NCI-H2227 treated with DMSO at 0.1 percent for 48 hours (cell line): ENCODE results near the gene SEMA5A.

Experiments used
- DNase-seq: peaks from one replicate; lab custom pipeline; 2025; lab: John Stamatoyannopoulos, UW

The SEMA5A gene

DNA sequence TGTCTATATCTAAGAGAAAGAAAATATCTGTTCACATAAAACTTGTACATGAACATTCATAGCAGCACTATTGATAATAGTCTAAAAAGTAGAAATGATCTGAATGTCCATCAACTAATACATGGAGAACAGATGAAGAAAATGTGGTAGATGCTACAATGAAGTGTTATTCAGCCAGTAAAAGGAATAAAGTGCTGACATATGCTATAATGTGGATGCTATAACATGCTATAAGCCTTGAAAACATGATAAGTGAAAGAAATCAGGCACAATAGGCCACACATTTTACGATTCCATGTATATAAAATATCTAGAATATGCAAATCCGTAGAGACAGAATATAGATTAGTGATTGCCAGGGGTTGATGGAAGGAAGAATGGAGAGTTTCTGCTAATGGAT lies 146.8 kb downstream of the SEMA5A start:
- no peak for DNase-seq

DNA sequence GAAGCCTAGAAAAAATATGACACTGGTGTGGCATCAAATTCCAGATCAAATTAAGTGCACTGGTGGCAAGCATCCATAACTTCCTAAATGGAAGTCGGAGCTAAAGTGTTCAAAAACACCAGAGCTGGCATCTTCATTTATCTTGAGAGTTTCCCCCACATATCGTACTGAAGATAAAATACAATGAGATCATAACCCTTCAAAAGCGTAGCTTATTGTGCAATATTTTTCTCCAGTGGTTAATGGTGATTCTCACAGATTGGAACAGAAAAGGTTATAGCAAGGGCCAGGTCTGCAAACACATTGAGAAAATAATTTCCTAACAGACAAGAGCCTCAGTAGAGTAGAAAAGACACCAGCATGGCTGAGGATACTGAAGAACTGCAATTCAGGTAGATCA lies 147.6 kb downstream of the SEMA5A start:
- DNase-seq = no peak

DNA sequence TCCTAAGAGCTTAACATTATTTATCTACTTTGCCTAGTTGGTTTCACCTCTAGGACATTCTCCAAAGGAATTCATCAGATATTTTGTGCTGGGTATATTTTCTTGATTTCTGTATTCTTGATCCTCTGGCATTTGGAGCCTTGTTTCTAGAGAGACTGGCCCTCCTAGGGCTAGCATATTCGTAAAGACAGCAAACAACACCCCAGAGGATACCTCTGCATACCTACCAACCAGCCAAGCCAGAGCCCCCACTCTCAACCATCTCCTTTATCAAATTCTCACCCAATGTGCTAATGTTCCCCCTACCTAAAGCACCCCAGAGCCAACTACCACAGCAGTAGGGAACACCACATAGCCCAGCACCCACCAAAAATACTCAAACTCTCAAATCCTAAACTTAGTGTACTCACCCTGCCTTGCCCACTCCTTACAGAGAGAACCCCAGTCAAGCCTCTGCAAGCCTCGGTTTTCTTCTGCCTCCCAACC lies 149.5 kb downstream of the SEMA5A start:
- no peak for DNase-seq

DNA sequence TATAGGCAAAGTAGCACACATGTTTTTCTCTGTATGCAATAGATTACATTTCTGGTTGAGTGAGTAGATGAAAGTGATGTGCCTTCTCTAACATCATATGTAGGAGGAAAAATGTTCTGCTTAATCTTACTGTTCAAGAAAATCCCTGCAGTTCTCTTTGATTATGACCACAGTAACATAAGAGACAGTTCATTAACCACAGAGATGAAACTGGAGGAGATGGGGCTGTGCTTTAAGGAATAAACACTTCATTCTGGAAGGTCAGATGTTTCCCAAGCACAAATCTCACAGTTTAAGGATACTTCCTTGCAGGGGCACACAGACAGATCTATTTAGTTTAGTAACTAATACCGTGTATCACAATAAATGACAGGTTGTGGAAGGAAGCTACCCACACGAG lies 150.2 kb downstream of the SEMA5A start:
- DNase-seq = no peak

DNA sequence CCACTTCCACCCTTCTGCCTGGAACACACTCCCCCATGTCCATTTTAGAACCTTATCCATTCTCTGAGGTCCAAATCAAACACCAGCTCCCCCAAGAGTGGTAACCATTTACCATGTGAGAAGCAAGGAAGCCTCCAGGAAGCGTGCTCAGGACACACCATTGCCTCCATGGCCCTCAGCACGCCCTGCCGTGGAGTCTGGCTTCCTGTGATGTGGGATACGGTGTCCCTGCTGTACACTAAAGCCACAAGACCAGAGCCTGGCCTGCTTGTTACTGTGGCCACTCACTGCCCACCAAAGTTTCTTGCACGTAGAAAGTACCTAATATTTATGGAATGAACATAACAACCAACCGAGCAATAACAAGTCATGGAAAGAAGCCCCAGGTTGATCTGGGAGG lies 151.7 kb downstream of the SEMA5A start:
- no peak for DNase-seq

DNA sequence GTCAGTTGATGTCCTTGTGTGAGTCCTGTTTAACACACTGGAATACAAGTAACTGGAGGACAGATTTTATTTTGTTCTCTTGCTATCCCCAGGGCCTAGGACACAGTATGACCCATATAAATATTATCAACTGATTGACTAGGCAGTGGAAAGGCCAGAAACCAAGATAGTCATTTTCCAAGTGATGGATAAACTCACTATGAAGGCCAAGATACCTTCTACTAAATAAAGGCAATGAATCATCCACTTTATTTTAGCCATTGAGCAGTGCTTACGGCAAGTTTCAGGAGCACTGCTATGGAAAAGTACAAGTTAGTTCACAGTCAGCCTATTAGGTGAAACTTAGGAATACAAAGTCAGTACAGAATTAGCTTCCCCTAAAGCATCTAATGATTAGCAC lies 153.2 kb downstream of the SEMA5A start:
- DNase-seq = no peak

DNA sequence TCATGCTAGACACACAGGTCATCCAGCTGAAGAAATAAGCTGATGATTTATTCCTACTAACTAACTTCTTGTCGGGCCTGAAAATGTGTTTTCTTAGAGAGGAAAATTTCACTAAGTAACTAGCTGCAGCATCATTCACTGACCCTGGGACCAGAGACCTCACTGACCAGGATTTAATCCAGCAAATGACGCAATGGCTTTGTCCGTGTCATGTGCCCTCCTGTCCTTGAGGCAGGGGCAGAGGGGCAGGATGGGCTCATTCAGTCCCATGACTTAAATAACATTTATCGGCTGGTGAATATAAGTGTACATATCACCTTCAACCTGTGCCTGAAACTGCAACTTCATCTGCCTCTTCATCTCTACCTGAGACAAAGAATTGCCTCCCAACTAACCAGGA lies 154.8 kb downstream of the SEMA5A start:
- DNase-seq = no peak

DNA sequence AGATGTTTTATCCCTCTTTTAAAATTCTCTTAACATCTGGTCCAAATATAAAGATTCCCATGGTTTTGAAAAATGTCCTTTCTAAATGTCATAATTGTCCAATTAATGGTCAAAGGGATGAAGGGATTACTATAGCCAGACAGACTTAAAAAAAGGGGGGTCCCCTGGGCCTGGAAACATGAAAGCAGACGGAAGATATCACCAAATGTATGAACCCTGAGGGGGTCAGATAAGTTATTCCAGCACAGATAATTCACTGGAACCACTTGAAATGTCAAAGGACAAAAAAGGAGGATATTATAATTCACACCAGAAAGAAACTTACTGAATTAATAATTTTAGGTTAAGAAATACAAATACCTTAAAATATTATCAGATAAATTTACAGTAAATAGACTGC lies 155.8 kb downstream of the SEMA5A start:
- no peak for DNase-seq

DNA sequence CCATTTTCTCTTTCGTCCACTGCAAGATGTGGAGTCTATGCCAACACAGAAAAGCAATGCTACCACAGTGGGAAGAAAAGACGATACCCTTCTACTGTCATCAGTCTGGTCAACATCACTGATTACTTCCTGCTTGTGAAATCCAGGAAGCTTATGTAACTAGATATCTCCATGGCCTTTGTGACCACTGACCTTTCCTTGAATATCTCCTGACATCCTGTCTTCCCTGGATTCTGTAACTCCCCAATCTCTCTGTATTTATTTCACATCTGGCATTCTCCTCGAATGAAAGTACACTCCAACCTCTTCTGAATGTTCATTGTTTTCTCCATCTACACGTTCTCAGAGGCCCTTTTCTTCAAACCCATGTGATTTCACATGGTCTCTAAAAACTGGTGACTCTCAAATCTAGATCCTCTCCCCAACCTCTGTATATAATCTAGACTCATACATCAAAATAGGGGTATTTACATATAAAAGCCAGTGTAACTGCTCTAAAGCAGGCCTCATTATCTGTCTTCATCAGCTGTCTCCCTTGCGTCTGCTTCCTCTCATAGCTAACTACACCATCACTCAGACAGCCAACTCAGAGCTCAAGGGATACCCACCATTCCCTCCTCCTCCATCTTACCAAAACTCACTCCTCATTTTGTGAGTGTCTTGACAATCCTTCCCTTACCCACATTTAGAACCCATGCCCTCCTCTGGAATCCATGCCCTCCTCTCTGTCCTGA lies 156.8 kb downstream of the SEMA5A start:
- DNase-seq = no peak

DNA sequence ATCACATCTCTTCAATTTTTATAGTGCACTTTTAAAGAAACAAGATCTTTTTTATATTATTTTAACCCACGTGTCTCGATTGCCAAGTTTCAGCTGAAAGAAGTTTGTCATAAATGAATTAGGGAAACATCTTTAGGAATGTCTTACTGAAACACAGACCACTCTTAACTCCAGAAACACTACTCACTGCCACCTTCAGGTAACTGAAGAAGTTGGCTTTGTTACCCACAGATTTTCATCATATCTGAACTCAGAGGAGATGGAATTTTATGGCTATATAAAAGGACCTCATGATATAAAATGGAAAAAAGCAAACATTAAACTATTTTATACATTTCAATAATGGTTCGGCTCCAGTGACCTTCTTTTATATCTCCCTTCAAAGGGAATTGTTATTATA lies 158.0 kb downstream of the SEMA5A start:
- no peak for DNase-seq

DNA sequence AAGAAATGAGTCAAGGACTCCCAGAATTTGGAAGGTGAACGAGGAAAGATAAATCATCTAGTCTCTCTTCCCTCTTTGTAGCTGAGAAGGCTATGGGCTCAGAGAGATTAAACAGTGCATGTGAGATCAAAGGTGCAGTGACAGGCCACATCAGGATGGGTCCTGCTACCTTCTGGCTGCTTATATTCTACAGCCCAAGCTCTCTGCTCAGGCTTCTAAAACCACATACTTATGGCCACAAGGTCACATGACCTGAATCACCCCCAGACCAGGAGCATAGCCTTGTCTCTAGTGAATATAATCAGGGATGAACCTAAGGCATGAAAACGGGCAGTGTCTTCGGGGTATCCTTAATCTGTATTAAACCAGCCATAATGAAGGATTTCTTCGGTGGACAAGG lies 158.9 kb downstream of the SEMA5A start:
- DNase-seq = no peak

DNA sequence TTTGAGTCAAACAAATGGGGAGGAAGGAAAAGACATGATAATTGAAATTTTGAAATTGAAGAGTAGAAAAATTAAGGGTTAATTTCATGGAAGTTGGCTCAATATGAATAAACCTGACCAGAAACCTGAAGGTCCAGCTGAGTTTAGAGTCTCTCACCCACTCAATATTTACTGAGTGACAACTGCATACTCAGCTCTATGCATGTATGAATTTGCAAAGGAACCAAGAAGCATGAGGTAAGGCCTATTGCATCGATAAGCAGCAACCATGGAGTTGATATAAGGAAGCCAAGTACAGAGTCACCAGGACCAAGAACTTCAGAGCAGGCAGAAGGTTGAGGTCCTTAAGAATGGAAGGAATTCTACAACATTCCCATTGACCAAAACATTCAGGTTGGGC lies 163.4 kb downstream of the SEMA5A start:
- DNase-seq = no peak

DNA sequence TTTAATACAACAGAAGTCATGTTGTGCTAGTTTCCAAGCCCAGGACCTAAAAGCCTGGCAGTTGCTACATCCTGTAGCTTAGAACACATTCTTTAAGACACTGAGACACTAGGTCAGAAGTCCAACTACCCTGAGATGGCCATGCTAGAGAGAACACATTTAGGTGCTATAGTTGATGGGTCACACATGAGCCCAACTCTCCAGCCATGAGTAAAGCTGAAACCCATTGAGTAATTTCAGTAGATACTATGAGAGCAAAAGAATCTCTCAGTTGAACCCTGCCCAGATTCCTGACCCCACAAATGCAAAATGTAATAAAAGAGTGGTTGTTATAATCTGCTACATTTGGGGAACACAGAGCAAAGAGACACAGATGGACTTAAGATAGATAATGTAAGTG lies 164.4 kb downstream of the SEMA5A start:
- DNase-seq = no peak

DNA sequence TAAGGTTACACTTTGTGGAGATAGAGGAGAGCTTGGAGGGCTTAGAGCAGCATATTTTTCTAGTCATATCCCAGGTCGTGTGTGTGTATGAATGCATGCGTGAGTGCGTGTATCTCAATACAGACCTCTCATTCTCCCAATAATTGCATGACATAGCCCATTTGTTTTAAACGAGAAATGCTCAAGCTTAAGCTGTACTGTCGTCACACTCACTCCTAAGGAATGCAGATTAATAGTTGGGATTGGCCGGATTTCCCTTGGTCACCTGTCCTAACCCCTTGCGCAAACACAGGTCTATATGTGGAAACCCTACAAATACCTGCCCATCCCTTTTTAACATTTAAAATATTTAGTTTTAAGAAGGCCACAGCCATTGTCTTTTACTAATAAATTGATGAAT lies 165.8 kb downstream of the SEMA5A start:
- no peak for DNase-seq

DNA sequence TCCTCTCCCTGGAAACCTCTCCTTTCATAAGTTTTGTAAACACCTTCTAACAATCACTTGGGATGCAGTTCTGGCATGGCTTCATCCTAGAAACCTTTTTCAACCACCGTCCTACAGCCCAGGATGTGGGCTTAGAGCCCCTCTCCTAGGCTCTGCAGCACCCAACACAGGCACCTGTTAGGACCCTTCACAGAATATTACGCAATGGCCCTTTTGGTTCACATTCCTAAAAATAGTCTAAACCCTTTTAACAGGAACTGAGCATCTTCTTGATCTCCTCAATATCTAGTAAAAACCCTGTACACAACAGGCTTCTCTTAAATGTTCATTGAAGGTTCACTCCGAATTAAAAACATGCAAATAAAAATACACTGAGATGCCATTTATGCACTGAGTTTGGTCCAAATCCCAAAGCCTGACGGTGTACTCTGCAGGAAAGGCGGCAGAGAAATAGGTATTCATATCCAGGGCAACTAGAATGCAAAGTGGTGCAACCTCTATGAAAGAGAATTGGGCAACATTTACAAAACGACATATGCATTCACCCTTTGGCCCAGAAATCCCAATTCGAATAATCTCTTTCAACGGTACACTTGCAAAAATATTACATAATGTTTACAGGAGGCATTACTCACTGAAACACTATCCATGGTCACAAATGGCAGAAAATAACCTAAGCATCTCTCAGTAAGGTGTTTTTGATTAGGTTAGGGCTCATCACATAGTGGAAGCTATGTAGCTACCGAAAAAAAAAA lies 169.3 kb downstream of the SEMA5A start:
- no peak for DNase-seq

DNA sequence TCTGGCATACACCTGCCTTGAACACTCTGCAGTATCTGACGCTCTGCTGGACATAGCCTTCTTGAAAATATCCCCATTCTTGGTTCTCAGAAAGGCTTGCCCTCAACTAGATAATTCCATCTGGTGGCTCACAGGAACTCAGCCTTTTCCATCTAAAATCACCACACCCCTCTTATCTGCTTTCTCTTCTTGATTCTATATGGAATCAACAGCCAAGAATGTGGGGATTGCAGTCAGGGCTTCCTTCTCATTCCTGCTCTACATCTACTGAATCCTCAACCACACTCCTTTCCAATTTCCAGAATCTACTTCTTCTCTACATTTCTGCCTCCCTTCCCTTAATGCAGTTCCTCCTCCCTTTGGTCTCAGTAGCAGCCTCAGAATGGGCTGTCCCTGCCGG lies 170.1 kb downstream of the SEMA5A start:
- DNase-seq = no peak

DNA sequence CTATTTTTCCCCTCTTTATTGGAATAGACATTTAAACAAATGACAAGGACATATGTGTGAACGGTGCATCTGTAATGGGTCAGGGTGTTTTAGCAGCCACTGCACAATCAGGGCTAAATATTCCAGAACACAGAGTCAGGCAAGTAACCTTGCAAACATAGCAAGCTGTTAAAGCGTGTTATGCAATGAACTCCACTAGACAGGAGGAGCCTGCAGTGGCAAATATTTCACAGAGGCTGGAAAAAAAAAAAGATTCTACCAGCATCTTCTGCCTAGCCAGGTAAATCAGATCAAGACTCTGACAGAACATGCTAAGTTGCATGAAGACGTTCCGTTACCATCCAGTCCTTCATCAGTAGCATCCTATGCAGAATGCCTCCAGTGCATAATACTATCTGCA lies 171.8 kb downstream of the SEMA5A start:
- DNase-seq = no peak

DNA sequence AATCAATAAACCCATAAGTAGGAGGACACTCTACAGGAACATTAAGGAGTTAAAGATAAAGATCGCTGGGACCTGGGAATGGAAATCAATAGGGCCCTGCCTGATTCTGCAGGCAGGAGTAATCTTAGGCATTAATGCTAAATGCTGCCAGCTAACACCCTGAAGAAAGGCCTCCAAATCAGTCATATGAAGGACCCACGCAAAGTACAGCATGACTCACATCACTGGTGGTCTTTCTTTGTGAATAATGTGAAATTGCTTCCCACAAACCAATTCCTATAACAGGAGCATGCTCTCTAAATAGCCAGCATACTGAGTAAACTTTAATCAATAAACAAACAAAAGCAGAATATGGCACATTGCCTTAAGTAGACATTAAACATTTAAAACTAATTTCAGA lies 172.3 kb downstream of the SEMA5A start:
- DNase-seq = no peak

DNA sequence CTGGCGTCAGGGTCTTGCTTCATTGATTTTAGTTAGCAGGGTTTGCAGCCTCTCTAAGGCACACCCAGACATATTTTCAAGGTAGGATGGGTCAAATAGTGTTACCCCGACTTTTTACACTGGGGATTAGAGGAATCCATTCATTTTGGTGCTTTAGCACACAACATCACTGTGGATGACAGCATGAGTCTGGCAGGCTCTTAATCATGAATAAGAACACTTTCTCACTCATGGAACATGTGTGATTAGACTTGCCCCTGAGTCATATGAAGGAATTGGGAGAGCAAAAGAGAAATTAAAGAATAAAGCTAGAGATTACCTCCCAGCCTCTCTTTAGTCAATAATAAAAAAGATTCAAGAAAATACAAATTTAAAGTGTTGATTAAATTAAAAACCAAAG lies 175.6 kb downstream of the SEMA5A start:
- DNase-seq = no peak

DNA sequence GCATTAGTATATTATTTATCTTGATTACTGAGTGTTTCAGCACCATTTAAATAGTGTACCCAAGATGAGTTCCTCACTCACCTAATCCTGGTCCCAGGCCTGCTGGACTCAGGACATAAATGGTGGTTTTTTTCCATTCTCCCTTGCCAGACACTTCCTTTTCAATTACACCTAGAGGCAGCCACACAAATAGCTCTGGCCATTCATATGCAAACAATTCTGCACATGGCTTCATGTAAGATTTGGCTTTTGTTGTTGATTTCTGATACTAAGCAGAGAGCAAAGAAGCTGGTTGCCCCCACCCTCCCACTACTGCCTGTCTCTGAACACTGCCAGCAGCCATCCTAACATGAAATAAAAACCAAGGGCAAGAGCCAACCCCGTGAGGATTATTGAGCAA lies 180.4 kb downstream of the SEMA5A start:
- no peak for DNase-seq

DNA sequence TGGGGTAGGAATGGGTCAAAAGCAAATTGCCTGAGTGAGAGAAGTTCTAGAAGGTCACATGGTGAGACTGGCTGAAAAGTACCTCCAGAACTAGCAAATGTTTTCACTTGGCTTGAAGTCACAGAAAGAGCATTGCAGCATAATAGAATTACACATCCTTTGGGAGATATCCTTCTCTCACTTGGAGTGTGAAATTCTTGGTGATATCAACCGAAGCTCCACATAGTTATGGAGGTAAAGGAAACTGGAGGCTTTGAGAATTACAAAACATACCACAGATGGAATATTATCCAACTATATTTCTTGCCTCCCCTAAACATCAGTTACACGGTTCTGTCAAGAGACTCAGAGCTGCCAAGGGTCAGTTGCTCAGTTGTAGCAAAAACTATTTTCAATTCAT lies 182.4 kb downstream of the SEMA5A start:
- no peak for DNase-seq

DNA sequence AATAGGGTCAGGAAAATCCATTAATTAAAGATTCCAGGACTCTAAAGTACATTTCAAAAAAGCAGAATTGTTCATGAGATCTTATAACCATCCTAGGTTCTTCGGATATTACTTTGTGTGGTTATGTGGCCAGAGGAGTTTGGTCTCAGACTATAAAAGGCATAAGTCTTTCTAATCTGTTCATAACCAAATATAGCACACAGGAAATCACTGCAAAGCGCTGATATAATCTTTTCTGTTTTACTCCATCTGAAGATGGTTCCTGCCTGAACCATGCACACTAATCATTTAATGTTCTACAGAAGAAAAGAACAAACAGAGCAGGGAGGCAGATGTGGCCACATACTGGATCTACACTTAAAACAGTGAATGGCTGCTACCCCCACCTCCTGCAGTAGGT lies 182.8 kb downstream of the SEMA5A start:
- DNase-seq = no peak

DNA sequence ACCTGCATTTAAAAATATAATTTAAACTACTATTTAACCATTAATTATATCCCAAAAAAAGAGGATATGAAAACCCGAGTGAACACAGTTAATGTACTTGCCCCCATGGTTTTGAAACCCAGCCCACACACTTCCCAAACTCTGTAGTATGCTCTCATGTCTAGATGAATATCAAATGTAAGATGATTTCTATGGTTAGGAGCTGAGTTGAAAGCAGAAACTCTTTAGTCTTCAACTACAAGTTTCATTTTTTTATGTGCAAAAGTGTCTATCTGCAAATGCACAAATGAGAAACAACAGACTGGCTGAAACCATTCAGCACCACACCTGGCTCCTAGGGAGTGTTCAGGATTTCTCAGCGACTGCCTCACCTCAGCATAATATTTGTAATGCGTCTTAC lies 183.3 kb downstream of the SEMA5A start:
- no peak for DNase-seq

DNA sequence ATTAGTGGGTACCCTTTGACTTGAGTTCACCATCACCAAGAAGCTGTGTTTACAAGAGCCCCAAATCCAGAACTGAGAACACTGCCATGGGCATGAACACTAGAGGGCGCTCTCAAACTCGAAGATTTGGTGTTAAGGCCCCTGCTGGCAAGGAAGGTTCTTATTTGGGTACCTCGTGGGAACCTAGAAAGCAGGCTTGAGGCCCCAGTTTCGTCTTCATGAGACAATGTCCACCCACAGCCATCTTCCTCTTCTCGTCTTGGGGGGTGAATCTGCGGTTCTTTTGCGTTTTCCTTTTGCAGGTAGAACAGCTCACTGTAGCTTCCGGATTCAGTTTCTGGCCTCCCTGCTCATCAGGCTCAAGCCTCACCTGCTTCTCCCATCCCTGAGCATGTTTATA lies 184.0 kb downstream of the SEMA5A start:
- DNase-seq = no peak
